Right lobe of liver (tissue), 6 donors: ENCODE results near the gene COLEC11. TPM values are rescaled to one million over a fixed set of nuclear protein-coding genes. Genes with fewer than 3 reads are reported as not detected.
"Not testable (repeated sequence)": the region's sequence is repeated elsewhere in the genome, so short reads cannot be mapped to it uniquely, and the experiment has no call there.

Experiments
- ATAC-seq, 4 donors: fragments of 200-7000 bp; cut with Tn5 transposase; one replicate each; pipeline ENCODE4 v1.9.1; 2020; ENCODE audit warnings: mild to moderate bottlenecking in 4 of 4, moderate library complexity in 4 of 4
- DNase-seq, 3 donors: peaks; one replicate each; pipeline ENCODE4 v3.0.0-alpha.2; 2020
- H3K27ac ChIP-seq, 3 donors: fragments of 200-600 bp; one replicate each; pipeline ENCODE4 v1.8.0; 2022
- H3K27me3 ChIP-seq, 2 donors: fragments of 200-600 bp; one replicate each; pipeline ENCODE4 v1.8.0; 2022
- H3K36me3 ChIP-seq, 4 donors: fragments of 200-600 bp; sonication (generic) in 1 of 4; one replicate each; pipeline versions ENCODE4 v1.5.1 to v1.8.0; 2017 to 2022; ENCODE audit warnings: control low read depth in 1 of 4
- H3K4me1 ChIP-seq, 4 donors: fragments of 200-600 bp; sonication (generic) in 1 of 4; one replicate each; pipeline versions ENCODE4 v1.5.1 to v1.8.0; 2017 to 2022; ENCODE audit warnings: control low read depth in 1 of 4
- H3K4me3 ChIP-seq, 3 donors: fragments of 200-600 bp; one replicate each; pipeline ENCODE4 v1.8.0; 2022
- H3K9me3 ChIP-seq, 4 donors: fragments of 200-600 bp; sonication (generic) in 1 of 4; one replicate each; pipeline versions ENCODE4 v1.5.1 to v1.8.0; 2017 to 2022; ENCODE audit warnings: control low read depth in 1 of 4
- POLR2A ChIP-seq: fragments of 450-650 bp; IDR thresholded peaks from one replicate; pipeline ENCODE4 v1.6.1; 2017; ENCODE audit warnings: antibody characterized with exemption, mild to moderate bottlenecking
- WGBS: methylation state at CpG from one replicate; pipeline ENCODE4 v1.1.6; 2018; ENCODE audit warnings: low coverage, low lambda C conversion rate; ENCODE audit not compliant: insufficient coverage; ENCODE audit errors: missing lambda C conversion rate; 5-methylcytosine and 5-hydroxymethylcytosine counted together
- intact Hi-C, 2 donors: fragments of 100-400 bp; cut with DNase I; formaldehyde crosslinking; loops; one replicate each; pipeline versions ENCODE4 v1.11.2 to v1.14.1; 2022
- total RNA-seq, 6 experiments: library from RNA; depleted of rRNA in 2 of 6; stranded (reverse); fragments of >200 nt in 2 of 6; fragmentation: NEBNext Ultra II Directional in 3 of 6; extraction: Animal tissue kit (Norgen Biotek cat#: 25700) in 3 of 6; gene quantifications; one replicate each; pipeline versions ENCODE4 v1.1.0 to v1.2.4, GENCODE V29; 2016 to 2023
- TF ChIP-seq, protein P1 (sequence below), 4 donors: fragments of 200-600 bp in 3 of 4; fragments of 450-650 bp in 1 of 4; IDR thresholded peaks; one replicate each; pipeline versions ENCODE4 v1.5.1 to v1.8.0; 2016 to 2022; ENCODE audit warnings: antibody characterized with exemption in 4 of 4, mild to moderate bottlenecking in 2 of 4
- donor health status: DM: no; HTN: yes; CAD: no.
- donor health status: DM: no; HTN: no; CAD: no.
- donor health status: DM: no; HTN: no; CAD: no.
- donor health status: DM: no; HTN: yes; CAD: no.
- donor health status: DM: no; HTN: yes; CAD: no.

COLEC11 gene
- total RNA-seq, 6 experiments from 2014 or later = 25.2 to 58.6 (median 41.1) TPM

DNA sequence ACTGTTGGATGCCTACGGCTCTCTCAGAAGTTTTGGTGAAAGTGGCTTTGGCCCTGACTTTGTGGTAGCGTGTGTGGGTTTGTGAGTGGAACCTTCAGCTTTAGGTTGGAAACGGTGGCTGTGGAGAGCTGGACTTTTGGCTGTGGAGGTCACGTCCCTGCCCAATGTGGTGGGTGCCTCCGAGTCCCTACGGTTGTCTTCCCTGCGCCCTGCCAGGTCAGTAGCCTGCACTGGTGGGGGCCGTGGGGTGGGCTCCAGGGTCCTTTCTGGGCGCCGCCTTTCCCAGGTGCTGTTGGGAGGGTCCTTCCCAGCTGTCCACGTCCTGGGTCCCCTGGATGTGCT, 11.1 kb downstream of the COLEC11 start:
- ATAC-seq (peak in 1 of 4 donors; percentile 4), DNase-seq (no peak)
- Histone ChIP-seq H3K36me3 (no peaks in the 10 kb centered on the region), H3K4me3 (peak overlapping the region in 2 of 3 donors; percentile 10 to 45), H3K4me1 (no peaks in the 10 kb centered on the region), H3K9me3 (no peaks in the 10 kb centered on the region), H3K27me3 (no peaks in the 10 kb centered on the region), H3K27ac (peak overlapping the region in 2 of 3 donors; percentile 50 to 78)
- intact Hi-C loops = no loop called here
- no peak for TF ChIP-seq POLR2A
- TF ChIP-seq, protein P1, sequence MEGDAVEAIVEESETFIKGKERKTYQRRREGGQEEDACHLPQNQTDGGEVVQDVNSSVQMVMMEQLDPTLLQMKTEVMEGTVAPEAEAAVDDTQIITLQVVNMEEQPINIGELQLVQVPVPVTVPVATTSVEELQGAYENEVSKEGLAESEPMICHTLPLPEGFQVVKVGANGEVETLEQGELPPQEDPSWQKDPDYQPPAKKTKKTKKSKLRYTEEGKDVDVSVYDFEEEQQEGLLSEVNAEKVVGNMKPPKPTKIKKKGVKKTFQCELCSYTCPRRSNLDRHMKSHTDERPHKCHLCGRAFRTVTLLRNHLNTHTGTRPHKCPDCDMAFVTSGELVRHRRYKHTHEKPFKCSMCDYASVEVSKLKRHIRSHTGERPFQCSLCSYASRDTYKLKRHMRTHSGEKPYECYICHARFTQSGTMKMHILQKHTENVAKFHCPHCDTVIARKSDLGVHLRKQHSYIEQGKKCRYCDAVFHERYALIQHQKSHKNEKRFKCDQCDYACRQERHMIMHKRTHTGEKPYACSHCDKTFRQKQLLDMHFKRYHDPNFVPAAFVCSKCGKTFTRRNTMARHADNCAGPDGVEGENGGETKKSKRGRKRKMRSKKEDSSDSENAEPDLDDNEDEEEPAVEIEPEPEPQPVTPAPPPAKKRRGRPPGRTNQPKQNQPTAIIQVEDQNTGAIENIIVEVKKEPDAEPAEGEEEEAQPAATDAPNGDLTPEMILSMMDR (IDR thresholded peaks at IDR 0.05) = no peak
- WGBS = no CpG with 5 or more reads among the region's 11 CpGs

DNA sequence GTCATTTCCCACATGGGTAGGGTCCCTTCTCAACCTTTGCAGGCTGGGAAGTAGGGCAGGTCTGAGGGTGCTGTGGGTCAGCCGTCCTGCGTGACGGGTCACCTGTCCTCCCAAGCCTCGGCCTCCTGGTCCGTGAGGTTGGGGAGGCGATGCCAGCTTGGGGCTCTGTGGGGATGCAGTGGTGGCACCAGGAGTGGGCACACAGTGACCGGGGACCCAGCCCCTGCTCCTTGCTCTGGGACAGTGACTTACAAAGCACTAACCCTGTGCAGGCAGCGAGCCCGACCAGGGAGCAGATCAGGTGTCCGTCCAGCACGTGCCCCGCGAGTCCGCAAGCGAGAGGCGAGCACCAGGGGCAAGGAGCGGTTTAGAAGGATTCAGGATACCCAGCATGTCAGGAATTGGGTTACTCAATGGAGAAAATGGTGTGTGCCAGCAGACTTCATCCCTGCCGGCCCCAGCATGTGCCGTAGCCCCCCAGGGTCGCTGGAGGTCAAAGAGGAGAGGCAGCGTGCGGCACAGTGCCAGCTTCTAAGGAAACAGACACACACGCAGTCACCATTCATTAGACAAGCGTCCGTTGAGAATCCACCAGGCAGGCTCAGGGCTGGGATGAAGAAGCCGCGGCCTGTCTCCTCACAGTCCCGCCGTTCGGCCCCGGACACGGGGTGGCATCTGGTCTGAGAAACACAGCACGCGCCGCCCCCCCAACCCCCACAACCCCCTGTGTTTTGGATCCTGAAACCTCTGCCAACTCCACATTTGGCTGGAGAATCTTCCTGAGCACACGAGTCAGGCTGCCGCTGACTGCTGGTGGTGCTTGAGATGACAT, 11.7 kb downstream of the COLEC11 start:
- Histone ChIP-seq H3K27me3 (no peaks in the 10 kb centered on the region), H3K4me3 (peak overlapping the region in 1 of 3 donors; percentile 45), H3K9me3 (no peaks in the 10 kb centered on the region), H3K4me1 (no peaks in the 10 kb centered on the region), H3K36me3 (no peaks in the 10 kb centered on the region), H3K27ac (peak overlapping the region in 2 of 3 donors; percentile 50 to 78)
- 68% methylated on average over 6 of the region's 37 CpGs for WGBS
- TF ChIP-seq, protein P1 (IDR thresholded peaks at IDR 0.05) = no peak
- no peak for TF ChIP-seq POLR2A
- no peak for DNase-seq
- ATAC-seq = peak in 1 of 4 donors; percentile 13
- intact Hi-C loops = no loop called here

DNA sequence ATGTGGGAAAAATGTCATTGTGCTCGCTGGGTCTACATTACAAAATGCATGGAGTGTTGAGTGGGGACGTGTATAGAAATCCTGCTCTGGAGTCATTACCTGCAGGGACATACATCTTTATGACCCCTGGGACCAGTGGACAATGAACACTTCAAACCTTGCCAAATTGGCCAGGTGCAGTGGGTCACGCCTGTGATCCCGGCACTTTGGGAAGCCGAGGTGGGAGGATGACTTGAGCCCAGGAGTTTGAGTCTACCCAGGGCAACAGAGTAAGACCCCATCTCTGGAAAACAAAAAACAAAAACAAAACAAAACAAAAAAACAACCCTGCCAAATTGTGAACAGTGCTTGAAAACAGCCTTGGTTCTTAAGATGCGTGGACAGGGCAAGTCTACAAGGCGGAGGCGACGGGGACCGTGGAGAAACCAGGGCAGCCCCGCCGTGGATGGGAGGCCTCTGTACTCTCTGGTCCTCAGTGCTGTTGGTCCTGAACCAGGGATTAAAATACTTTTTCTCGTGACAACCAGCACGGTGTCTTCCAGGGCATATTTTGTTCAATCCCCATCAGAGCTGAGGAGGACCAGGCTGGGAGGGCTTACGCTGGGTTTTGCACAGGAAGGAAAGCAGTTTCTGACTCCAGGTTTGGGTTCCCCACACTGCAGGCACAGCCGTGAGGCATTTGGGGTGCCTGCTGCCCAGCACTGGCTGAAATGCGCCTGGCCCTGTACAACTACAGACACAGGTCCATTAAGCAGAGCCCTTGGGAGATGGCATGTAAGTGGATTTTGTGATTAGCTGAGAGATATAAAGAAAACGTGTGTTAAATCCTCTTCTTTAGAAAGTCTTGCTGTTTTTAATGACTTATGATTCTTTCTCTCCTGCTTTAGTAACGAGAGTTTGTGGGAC, 13.7 kb downstream of the COLEC11 start:
- no peak for ATAC-seq
- 56% methylated on average over 13 of the region's 19 CpGs for WGBS
- H3K27me3 ChIP-seq = no peaks in the 10 kb centered on the region
- no peak overlapping the region for H3K4me3 ChIP-seq
- intact Hi-C loops = no loop called here
- no peak for DNase-seq
- H3K36me3 ChIP-seq = no peaks in the 10 kb centered on the region
- no peak for TF ChIP-seq POLR2A
- TF ChIP-seq, protein P1 (IDR thresholded peaks at IDR 0.05) = no peak
- H3K4me1 ChIP-seq = no peaks in the 10 kb centered on the region
- no peak overlapping the region for H3K27ac ChIP-seq
- H3K9me3 ChIP-seq = no peaks in the 10 kb centered on the region

DNA sequence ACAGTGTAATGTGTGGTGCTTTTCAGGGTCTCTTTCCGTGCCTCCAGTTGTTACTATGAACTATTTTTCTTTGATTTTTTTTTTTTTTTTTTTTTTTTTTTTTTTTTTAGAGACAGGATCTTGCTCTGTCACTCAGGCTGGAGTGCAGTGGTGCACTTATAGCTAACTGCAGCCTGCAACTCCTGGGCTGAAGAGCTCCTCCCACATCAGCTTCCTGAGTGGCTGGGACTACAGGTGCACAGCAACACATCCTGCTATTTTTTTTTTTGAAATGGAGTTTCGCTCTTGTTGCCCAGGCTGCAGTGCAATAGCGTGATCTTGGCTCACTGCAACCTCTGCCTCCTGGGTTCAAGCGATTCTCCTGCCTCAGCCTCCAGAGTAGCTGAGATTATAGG, 14.4 kb downstream of the COLEC11 start:
- H3K4me3 ChIP-seq, DNase-seq, H3K27ac ChIP-seq, H3K36me3 ChIP-seq, H3K4me1 ChIP-seq, H3K27me3 ChIP-seq, H3K9me3 ChIP-seq, intact Hi-C loops, ATAC-seq: not testable (repeated sequence)
- 59% methylated on average over 4 of the region's 4 CpGs for WGBS

DNA sequence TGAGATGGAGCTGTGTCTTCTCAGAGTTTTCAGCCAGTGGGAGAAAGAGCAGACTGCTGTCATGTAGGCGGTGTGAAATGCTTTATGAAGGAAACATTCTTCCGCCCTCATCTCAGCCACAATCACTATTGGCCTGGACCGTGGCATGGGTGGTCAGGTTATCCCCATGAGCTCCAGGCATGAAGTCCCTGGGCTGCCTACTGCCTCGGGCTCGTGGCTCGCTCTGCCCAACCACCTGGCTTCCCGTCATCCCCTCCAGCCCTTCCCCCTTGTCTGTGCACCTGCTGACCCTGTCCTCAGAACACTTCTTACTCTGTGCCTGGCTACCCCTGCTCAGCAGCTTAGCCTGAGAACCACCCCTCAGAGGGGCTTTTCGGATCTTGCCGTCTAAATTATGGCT, 15.5 kb downstream of the COLEC11 start:
- ATAC-seq = no peak
- intact Hi-C loops = no loop called here
- WGBS = 90% methylated on average over 2 of the region's 9 CpGs
- no peak for DNase-seq
- H3K36me3 ChIP-seq = no peaks in the 10 kb centered on the region
- no peaks in the 10 kb centered on the region for H3K4me1 ChIP-seq
- H3K27ac ChIP-seq = no peak overlapping the region
- H3K27me3 ChIP-seq = no peaks in the 10 kb centered on the region
- no peaks in the 10 kb centered on the region for H3K9me3 ChIP-seq
- TF ChIP-seq, protein P1 (IDR thresholded peaks at IDR 0.05) = no peak
- TF ChIP-seq POLR2A = no peak
- H3K4me3 ChIP-seq = no peak overlapping the region
